GM23248 (cell line): ENCODE results near the gene MAP3K14. TPM values are rescaled to one million over a fixed set of nuclear protein-coding genes. Genes with fewer than 3 reads are reported as not detected.

Experiments used
- DNase-seq: peaks from one replicate; pipeline ENCODE4 v3.0.0-alpha.2; 2015
- H2AFZ ChIP-seq: fragments of 200-600 bp; sonication (generic); 2 replicates; pipeline ENCODE4 v1.6.1; 2016; ENCODE audit warnings: antibody characterized with exemption
- H3F3A ChIP-seq: fragments of 200-600 bp; sonication (generic); 2 replicates; pipeline ENCODE4 v1.6.1; 2016; ENCODE audit warnings: mild to moderate bottlenecking, antibody characterized with exemption, mixed run types; ENCODE audit not compliant: insufficient read depth
- H3K27ac ChIP-seq: fragments of 200-600 bp; sonication (generic); 2 replicates; pipeline ENCODE4 v1.5.1; 2016; ENCODE audit warnings: mild to moderate bottlenecking
- H3K27me3 ChIP-seq: fragments of 200-600 bp; sonication (generic); replicated peaks from 2 replicates; pipeline ENCODE4 v1.6.1; 2016; ENCODE audit warnings: mild to moderate bottlenecking; ENCODE audit not compliant: insufficient read depth
- H3K36me3 ChIP-seq: fragments of 200-600 bp; sonication (generic); 2 replicates; pipeline ENCODE4 v1.6.1; 2016; ENCODE audit warnings: low read depth, mild to moderate bottlenecking
- H3K4me1 ChIP-seq: fragments of 200-600 bp; sonication (generic); 2 replicates; pipeline ENCODE4 v1.6.1; 2016; ENCODE audit warnings: mild to moderate bottlenecking; ENCODE audit not compliant: insufficient read depth
- H3K4me2 ChIP-seq: fragments of 200-600 bp; sonication (generic); one replicate; pipeline ENCODE4 v1.6.1; 2016; ENCODE audit warnings: mild to moderate bottlenecking; ENCODE audit not compliant: unreplicated experiment
- H3K4me3 ChIP-seq: fragments of 200-600 bp; sonication (generic); 2 replicates; pipeline ENCODE4 v1.5.1; 2016; ENCODE audit warnings: mild to moderate bottlenecking
- H3K79me2 ChIP-seq: fragments of 200-600 bp; sonication (generic); 2 replicates; pipeline ENCODE4 v1.6.1; 2016; ENCODE audit warnings: mild to moderate bottlenecking; ENCODE audit not compliant: insufficient read depth
- H3K9ac ChIP-seq: fragments of 200-600 bp; sonication (generic); 2 replicates; pipeline ENCODE4 v1.6.1; 2016; ENCODE audit warnings: mild to moderate bottlenecking
- H3K9me2 ChIP-seq: fragments of 200-600 bp; sonication (generic); 2 replicates; pipeline ENCODE4 v1.6.1; 2016; ENCODE audit warnings: mixed run types, mild to moderate bottlenecking, moderate library complexity; ENCODE audit not compliant: insufficient read depth
- H3K9me3 ChIP-seq: fragments of 200-600 bp; sonication (generic); one replicate; pipeline ENCODE4 v1.6.1; 2017; ENCODE audit warnings: low read depth
- H4K20me1 ChIP-seq: fragments of 200-600 bp; sonication (generic); 2 replicates; pipeline ENCODE4 v1.6.0; 2016; ENCODE audit not compliant: insufficient read depth
- EZH2 ChIP-seq: fragments of 200-600 bp; sonication (generic); IDR thresholded peaks from 2 replicates; pipeline ENCODE4 v1.6.1; 2018; ENCODE audit warnings: antibody characterized with exemption, mild to moderate bottlenecking; ENCODE audit not compliant: insufficient read depth, poor library complexity, severe bottlenecking
- EZH2phosphoT487 ChIP-seq: fragments of 200-600 bp; sonication (generic); IDR thresholded peaks from 2 replicates; pipeline ENCODE4 v1.6.1; 2018; ENCODE audit warnings: antibody characterized with exemption, moderate library complexity, mild to moderate bottlenecking, low read depth; ENCODE audit not compliant: insufficient read depth
- WGBS, 2 experiments: methylation state at CpG; one replicate each; pipeline ENCODE4 v1.1.6; 2015 to 2017; ENCODE audit warnings: low lambda C conversion rate in 2 of 2, low coverage in 1 of 2; ENCODE audit errors: missing lambda C conversion rate in 2 of 2; 5-methylcytosine and 5-hydroxymethylcytosine counted together
- in situ Hi-C: fragments of 300-500 bp; cut with MboI; formaldehyde crosslinking; loops from 2 replicates; pipeline ENCODE4 v1.15.0; 2020
- polyA plus RNA-seq: library from polyadenylated mRNA; unstranded; fragments of >200 nt; fragmentation: Nextera tagmentation; extraction: Ambion mirVana; gene quantifications from 2 replicates; pipeline ENCODE4 v1.2.1, GENCODE V29; 2016
- total RNA-seq: library from RNA; depleted of rRNA; stranded (reverse); fragments of >200 nt; shearing (Covaris generic); gene quantifications from 2 replicates; pipeline ENCODE4 v1.2.3, GENCODE V29; 2014

The MAP3K14 gene
- total and polyA plus RNA-seq, 2 experiments from 2014 or later = 3.4 to 4.2 TPM

DNA sequence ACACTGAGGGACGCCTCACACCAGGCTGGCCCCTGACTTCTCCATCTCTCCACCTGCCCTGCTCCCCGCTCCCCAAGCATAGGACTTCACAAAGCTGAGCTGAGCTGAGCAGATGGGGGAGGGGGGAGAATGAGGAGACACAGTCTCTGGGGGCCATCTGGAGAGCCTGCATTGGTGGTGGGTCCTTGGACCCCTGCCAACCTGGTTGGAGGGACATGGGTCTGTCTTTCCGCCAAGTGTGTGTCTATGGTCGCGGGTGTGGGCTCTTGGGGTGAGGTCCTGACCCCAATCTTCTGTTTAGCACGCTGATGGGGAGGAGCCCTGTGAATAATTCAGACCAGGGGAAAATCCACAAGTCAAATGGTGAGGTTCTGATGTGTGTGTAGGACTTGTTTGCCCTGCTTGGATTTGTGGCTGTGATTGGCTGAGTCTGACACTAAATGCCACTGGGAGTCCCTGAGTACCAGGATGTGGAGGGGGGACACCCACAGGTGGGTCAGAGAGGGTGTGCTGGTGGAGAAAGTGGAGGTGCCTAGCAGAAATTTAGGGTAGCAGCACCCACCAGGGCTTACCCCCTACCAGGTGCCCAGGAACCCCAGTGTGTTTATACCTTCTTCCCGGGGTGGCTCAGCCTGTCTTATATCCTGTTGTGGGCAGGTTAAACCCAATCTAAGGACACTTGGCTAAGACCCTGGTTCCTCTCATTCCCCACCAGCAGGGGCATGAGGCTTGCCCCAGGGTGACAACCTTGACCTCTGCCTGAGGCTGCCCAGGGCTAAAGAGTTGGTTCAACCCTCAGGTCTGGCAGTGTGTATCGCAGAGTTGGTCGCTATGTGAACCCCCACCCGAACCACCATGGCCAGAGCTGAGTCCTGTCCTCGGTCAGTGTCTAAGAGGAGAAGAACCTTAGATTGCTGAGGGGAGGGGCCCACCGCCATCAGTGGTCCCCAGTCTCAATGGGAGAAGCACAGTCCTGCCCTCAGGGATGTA, 93.0 kb downstream of the MAP3K14 start:
- in situ Hi-C loops = loop anchor here (10.0 kb wide), 1 partner anchor 171 kb away; no protein-coding TSS in a partner anchor
- no peak overlapping the region for H3K27ac ChIP-seq
- no peaks in the 10 kb centered on the region for H3K9me2 ChIP-seq
- no peak overlapping the region for H3K4me2 ChIP-seq
- no peaks in the 10 kb centered on the region for H3K79me2 ChIP-seq
- DNase-seq = no peak
- H3K9me3 ChIP-seq = no peaks in the 10 kb centered on the region
- H3K27me3 ChIP-seq = no peaks in the 10 kb centered on the region
- H3K9ac ChIP-seq = no peak overlapping the region
- peaks cover 25% of the 10 kb centered on the region for H3K4me1 ChIP-seq
- no peak overlapping the region for H3K4me3 ChIP-seq
- H3F3A ChIP-seq = peaks cover 13% of the 10 kb centered on the region; the same call in 1 of the 2 replicates
- 91 to 93% methylated on average over 11 to 12 of the region's 12 CpGs for WGBS, 2 experiments
- H4K20me1 ChIP-seq = no peaks in the 10 kb centered on the region
- no peak overlapping the region for H2AFZ ChIP-seq
- no peak for TF ChIP-seq EZH2
- no peak for TF ChIP-seq EZH2phosphoT487
- H3K36me3 ChIP-seq = no peaks in the 10 kb centered on the region

DNA sequence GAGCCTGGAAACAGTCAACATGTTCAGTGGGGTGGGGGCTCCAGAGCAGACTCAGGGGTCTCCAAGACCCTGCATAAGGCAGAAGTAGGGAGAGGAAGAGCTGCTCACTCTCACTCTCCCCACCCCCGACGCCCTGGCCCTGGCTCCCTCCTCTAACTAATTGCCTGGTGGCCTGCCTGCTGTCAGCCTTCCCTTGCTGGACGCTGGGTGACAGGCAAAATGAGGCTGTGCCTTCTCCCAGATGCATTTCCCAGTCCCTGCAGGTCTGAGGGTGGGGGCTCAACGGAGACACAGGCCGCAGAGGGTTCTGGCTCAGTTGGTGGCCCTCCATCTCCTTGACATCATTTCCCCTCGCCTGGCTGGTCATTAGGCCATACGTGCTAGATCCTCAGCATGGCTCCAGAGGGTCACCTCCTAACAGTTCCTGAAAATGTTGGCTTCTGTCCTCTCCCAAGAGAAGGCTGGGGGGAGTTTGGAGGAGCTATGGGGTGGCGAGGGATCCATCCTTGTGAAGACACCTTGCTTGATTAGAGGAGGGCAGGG, 93.8 kb downstream of the MAP3K14 start:
- H3K9ac ChIP-seq = no peak overlapping the region
- H3K9me2 ChIP-seq = no peaks in the 10 kb centered on the region
- H3K36me3 ChIP-seq = no peaks in the 10 kb centered on the region
- H3K27me3 ChIP-seq = no peaks in the 10 kb centered on the region
- DNase-seq = no peak
- H3K79me2 ChIP-seq = no peaks in the 10 kb centered on the region
- H3K4me3 ChIP-seq = no peak overlapping the region
- 71 to 74% methylated on average over 7 to 8 of the region's 8 CpGs for WGBS, 2 experiments
- no peak overlapping the region for H3K4me2 ChIP-seq
- peaks cover 18% of the 10 kb centered on the region for H3K4me1 ChIP-seq
- TF ChIP-seq EZH2phosphoT487 (no peak), EZH2 (no peak)
- H3K27ac ChIP-seq = no peak overlapping the region
- in situ Hi-C loops = loop anchor here (10.0 kb wide), 1 partner anchor 172 kb away; no protein-coding TSS in a partner anchor
- H2AFZ ChIP-seq = no peak overlapping the region
- no peaks in the 10 kb centered on the region for H3K9me3 ChIP-seq
- H3F3A ChIP-seq = peaks cover 13% of the 10 kb centered on the region; the same call in 1 of the 2 replicates
- no peaks in the 10 kb centered on the region for H4K20me1 ChIP-seq

DNA sequence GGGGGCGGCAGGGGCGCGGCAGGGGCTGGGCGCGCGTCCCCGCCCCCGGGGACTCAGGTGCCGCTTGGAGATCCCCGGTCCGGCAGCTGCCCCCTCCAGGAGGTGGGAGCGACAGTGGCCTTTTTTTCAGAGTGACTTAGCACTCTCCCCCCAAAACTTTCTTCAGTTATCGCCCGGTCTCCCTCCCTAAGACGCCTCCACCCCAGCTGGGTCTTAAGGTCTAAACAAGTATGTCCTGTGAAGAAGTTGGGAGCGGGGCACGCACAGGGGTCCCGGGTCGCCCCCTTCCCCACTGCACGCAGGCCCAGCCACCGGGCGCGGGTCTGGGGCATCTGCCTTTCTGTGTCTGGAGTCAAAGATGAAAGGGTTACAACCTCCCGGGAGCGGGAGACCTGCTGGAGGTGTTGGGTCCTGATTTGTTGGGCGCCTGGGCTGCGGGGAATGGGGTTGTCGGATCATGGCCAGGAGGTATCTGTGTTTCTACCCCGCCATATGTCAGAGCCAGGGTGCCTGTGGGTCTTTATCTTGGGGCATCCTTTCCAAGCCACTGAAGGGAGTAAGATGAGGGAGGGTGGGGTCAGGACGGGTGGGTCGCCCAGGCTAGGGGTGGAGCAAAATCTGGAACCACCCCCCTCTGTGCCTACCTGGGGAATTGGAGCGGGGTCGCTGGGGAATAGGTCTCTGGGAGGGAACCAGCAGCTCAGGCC, 94.4 kb downstream of the MAP3K14 start:
- peaks cover 13% of the 10 kb centered on the region for H3K4me1 ChIP-seq
- H3K4me2 ChIP-seq = peak overlapping the region; percentile 59
- H3K9me3 ChIP-seq = no peaks in the 10 kb centered on the region
- H3F3A ChIP-seq = peaks cover 13% of the 10 kb centered on the region; the same call in 1 of the 2 replicates
- no peaks in the 10 kb centered on the region for H3K79me2 ChIP-seq
- no peaks in the 10 kb centered on the region for H3K36me3 ChIP-seq
- H3K9me2 ChIP-seq = no peaks in the 10 kb centered on the region
- peak overlapping the region; percentile 76 for H3K4me3 ChIP-seq
- H2AFZ ChIP-seq = peak overlapping the region; percentile 67
- in situ Hi-C loops = loop anchor here (10.0 kb wide), 1 partner anchor 172 kb away; no protein-coding TSS in a partner anchor
- no peak overlapping the region for H3K27ac ChIP-seq
- no peak for TF ChIP-seq EZH2phosphoT487
- TF ChIP-seq EZH2 = no peak
- peak overlapping the region; percentile 65 for H3K9ac ChIP-seq
- H4K20me1 ChIP-seq = no peaks in the 10 kb centered on the region
- no peaks in the 10 kb centered on the region for H3K27me3 ChIP-seq
- WGBS, 2 experiments = 29 to 40% methylated on average over 21 to 33 of the region's 33 CpGs
- DNase-seq = no peak

DNA sequence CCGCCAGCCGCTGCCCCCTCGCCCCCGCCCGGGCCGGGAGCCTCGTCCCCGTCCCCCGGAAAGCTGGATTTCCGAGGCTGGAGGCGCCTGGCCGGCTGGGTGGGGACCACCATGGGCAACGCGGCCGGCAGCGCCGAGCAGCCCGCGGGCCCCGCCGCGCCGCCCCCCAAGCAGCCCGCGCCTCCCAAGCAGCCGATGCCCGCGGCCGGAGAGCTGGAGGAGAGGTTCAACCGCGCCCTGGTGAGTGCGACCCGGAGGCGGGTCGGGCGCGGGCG, 94.9 kb downstream of the MAP3K14 start:
- Histone ChIP-seq H2AFZ (peak overlapping the region; percentile 67), H3K4me1 (peaks cover 8% of the 10 kb centered on the region; the same call in 1 of the 2 replicates), H3K79me2 (no peaks in the 10 kb centered on the region), H3F3A (peaks cover 13% of the 10 kb centered on the region; the same call in 1 of the 2 replicates), H4K20me1 (no peaks in the 10 kb centered on the region), H3K9me2 (no peaks in the 10 kb centered on the region), H3K4me2 (peak overlapping the region; percentile 59), H3K27me3 (no peaks in the 10 kb centered on the region), H3K9me3 (no peaks in the 10 kb centered on the region), H3K36me3 (no peaks in the 10 kb centered on the region), H3K4me3 (peak overlapping the region; percentile 76), H3K9ac (peak overlapping the region; percentile 65), H3K27ac (no peak overlapping the region)
- DNase-seq = peak; percentile 47
- TF ChIP-seq EZH2 (no peak), EZH2phosphoT487 (no peak)
- in situ Hi-C loops = loop anchor here (10.0 kb wide), 1 partner anchor 173 kb away; no protein-coding TSS in a partner anchor
- WGBS, 2 experiments = 0 to 2% methylated on average over 4 to 15 of the region's 38 CpGs
